HepG2 (cell line): ENCODE measurements around the gene ZSWIM6.

ENCODE experiments used
- CREB1 ChIP-seq, 2 experiments: fragments of 450-650 bp in 1 of 2; IDR thresholded peaks; 2 replicates each; pipeline ENCODE4 v1.6.1; 2016 to 2017; ENCODE audit warnings: control low read depth in 1 of 2, mild to moderate bottlenecking in 1 of 2, missing compliant biosample characterization in 1 of 2, missing genetic modification characterization in 1 of 2
- JUN ChIP-seq: sonication (generic); formaldehyde crosslinking; IDR thresholded peaks from 2 replicates; pipeline ENCODE4 v1.4.0; 2020; ENCODE audit warnings: mild to moderate bottlenecking, missing genetic modification reagents
- ZNF576 ChIP-seq: sonication (generic); formaldehyde crosslinking; IDR thresholded peaks from 2 replicates; pipeline ENCODE4 v1.4.0; 2020; ENCODE audit warnings: mild to moderate bottlenecking, missing genetic modification reagents
- ZNF878 ChIP-seq: sonication (generic); formaldehyde crosslinking; IDR thresholded peaks from 2 replicates; pipeline ENCODE4 v1.8.1; 2023; ENCODE audit warnings: mild to moderate bottlenecking, missing genetic modification reagents, moderate library complexity

GRCh38 chr5:61450493-61451279, 118.6 kb downstream of the ZSWIM6 start:
- TF ChIP-seq JUN (CRISPR knock-in tag) (no peak), ZNF878 (CRISPR knock-in tag) (no peak), CREB1 (IDR thresholded peaks at IDR 0.05) (no peak), CREB1 (CRISPR knock-in tag; IDR thresholded peaks at IDR 0.05) (no peak), ZNF576 (CRISPR knock-in tag) (no peak)
